ENCODE measurements around the gene P2RY2. TPM values are rescaled to one million over a fixed set of nuclear protein-coding genes. Genes with fewer than 3 reads are reported as not detected.

Gene P2RY2
- polyA plus RNA-seq, 1 donor from 2014 or later, result not detected

DNA sequence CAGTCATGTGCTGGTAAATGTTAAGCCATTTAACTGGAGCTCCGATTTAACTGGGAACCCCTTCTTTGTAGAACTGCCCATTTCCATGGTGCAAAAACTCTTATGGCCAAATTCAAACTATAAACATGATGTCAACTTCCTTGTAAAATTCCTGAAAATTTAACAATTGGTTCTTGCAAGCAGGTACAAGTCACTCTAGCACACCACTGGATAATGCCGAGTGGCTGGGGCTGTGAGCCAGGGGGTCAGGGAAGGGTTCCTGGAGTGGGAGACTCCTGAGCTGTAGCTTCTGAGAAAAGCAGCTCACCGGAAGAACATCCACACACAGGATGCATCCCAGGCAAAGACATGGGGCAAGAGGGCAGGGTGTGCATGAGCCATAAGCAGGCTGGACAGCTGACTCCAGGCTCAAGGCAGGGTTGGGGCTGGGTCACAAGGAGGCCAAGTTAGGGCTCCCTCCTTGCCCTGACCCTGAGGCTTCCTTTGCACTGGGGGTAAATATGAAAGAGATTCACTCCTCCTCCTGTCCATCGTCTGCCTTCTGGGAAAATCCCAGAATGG, 18.2 kb downstream of the P2RY2 start:
- Histone ChIP-seq H3F3A (ENCODE audit: insufficient read depth, low read length, poor library complexity, severe bottlenecking) (no peaks in the 10 kb centered on the region), H3K36me3 (ENCODE audit: insufficient read depth, low read length) (no peaks in the 10 kb centered on the region), H3K4me2 (ENCODE audit: low read length) (no peak overlapping the region), H3K27me3 (ENCODE audit: insufficient read depth, low read depth, low read length) (no peaks in the 10 kb centered on the region), H4K20me1 (ENCODE audit: insufficient read depth) (no peaks in the 10 kb centered on the region), H3K79me2 (replicated peaks; ENCODE audit: insufficient read depth, low read length) (no peaks in the 10 kb centered on the region), H3K9ac (ENCODE audit: low read length) (no peak overlapping the region), H3K9me2 (ENCODE audit: insufficient read depth, low read length) (no peaks in the 10 kb centered on the region), H3K4me3 (ENCODE audit: low read length) (no peak overlapping the region), H3K9me3 (ENCODE audit: low read length) (no peaks in the 10 kb centered on the region), H2AFZ (ENCODE audit: low read depth, low read length) (no peak overlapping the region), H3K27ac (ENCODE audit: low read length) (no peak overlapping the region)
- TF ChIP-seq EZH2 (IDR thresholded peaks at IDR 0.05; ENCODE audit: borderline replicate concordance, insufficient read depth, low read length, poor library complexity, severe bottlenecking) (no peak), SMC3 (conservative IDR thresholded peaks at IDR 0.05; ENCODE audit: poor library complexity) (no peak), MXI1 (conservative IDR thresholded peaks at IDR 0.05; ENCODE audit: poor library complexity, severe bottlenecking) (no peak), RAD21 (conservative IDR thresholded peaks at IDR 0.05) (no peak), TAF1 (IDR thresholded peaks at IDR 0.05; ENCODE audit: low read depth) (no peak), POLR2AphosphoS5 (IDR thresholded peaks at IDR 0.05) (no peak), EP300 (conservative IDR thresholded peaks at IDR 0.05; ENCODE audit: poor library complexity, severe bottlenecking) (no peak)
- TF ChIP-seq, protein P1, sequence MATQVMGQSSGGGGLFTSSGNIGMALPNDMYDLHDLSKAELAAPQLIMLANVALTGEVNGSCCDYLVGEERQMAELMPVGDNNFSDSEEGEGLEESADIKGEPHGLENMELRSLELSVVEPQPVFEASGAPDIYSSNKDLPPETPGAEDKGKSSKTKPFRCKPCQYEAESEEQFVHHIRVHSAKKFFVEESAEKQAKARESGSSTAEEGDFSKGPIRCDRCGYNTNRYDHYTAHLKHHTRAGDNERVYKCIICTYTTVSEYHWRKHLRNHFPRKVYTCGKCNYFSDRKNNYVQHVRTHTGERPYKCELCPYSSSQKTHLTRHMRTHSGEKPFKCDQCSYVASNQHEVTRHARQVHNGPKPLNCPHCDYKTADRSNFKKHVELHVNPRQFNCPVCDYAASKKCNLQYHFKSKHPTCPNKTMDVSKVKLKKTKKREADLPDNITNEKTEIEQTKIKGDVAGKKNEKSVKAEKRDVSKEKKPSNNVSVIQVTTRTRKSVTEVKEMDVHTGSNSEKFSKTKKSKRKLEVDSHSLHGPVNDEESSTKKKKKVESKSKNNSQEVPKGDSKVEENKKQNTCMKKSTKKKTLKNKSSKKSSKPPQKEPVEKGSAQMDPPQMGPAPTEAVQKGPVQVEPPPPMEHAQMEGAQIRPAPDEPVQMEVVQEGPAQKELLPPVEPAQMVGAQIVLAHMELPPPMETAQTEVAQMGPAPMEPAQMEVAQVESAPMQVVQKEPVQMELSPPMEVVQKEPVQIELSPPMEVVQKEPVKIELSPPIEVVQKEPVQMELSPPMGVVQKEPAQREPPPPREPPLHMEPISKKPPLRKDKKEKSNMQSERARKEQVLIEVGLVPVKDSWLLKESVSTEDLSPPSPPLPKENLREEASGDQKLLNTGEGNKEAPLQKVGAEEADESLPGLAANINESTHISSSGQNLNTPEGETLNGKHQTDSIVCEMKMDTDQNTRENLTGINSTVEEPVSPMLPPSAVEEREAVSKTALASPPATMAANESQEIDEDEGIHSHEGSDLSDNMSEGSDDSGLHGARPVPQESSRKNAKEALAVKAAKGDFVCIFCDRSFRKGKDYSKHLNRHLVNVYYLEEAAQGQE (IDR thresholded peaks at IDR 0.05; ENCODE audit: borderline replicate concordance), result no peak
- TF ChIP-seq, protein P2, sequence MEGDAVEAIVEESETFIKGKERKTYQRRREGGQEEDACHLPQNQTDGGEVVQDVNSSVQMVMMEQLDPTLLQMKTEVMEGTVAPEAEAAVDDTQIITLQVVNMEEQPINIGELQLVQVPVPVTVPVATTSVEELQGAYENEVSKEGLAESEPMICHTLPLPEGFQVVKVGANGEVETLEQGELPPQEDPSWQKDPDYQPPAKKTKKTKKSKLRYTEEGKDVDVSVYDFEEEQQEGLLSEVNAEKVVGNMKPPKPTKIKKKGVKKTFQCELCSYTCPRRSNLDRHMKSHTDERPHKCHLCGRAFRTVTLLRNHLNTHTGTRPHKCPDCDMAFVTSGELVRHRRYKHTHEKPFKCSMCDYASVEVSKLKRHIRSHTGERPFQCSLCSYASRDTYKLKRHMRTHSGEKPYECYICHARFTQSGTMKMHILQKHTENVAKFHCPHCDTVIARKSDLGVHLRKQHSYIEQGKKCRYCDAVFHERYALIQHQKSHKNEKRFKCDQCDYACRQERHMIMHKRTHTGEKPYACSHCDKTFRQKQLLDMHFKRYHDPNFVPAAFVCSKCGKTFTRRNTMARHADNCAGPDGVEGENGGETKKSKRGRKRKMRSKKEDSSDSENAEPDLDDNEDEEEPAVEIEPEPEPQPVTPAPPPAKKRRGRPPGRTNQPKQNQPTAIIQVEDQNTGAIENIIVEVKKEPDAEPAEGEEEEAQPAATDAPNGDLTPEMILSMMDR (IDR thresholded peaks at IDR 0.05; ENCODE audit: poor library complexity, severe bottlenecking), result no peak

DNA sequence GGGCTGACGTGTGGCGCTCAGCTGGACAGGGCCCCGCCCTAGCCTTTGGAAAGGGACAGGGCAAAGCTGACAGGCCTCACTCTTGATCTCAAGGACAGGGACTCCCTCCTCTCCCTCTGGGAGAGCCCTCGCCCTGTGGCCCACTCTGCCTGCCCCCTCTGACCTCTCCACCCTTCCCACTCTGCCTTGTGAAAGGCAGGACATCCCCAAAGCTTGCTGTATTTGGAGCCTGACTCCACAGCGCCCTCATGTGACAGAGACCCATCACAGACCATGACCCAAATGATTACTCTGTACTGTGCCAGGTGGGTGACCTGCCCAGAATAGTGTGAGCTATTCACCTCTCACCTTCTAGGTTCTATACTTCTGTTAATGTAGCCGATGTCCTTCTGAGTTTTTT, 18.8 kb downstream of the P2RY2 start:
- H4K20me1 ChIP-seq (ENCODE audit: insufficient read depth), result no peaks in the 10 kb centered on the region
- no peaks in the 10 kb centered on the region for H3K79me2 ChIP-seq (replicated peaks; ENCODE audit: insufficient read depth, low read length)
- H3F3A ChIP-seq (ENCODE audit: insufficient read depth, low read length, poor library complexity, severe bottlenecking), result no peaks in the 10 kb centered on the region
- H2AFZ ChIP-seq (ENCODE audit: low read depth, low read length), result no peak overlapping the region
- no peak overlapping the region for H3K27ac ChIP-seq (ENCODE audit: low read length)
- no peaks in the 10 kb centered on the region for H3K27me3 ChIP-seq (ENCODE audit: insufficient read depth, low read depth, low read length)
- TF ChIP-seq, protein P1 (IDR thresholded peaks at IDR 0.05; ENCODE audit: borderline replicate concordance), result no peak
- TF ChIP-seq POLR2AphosphoS5 (IDR thresholded peaks at IDR 0.05), result no peak
- no peak for TF ChIP-seq EZH2 (IDR thresholded peaks at IDR 0.05; ENCODE audit: borderline replicate concordance, insufficient read depth, low read length, poor library complexity, severe bottlenecking)
- no peak for TF ChIP-seq MXI1 (conservative IDR thresholded peaks at IDR 0.05; ENCODE audit: poor library complexity, severe bottlenecking)
- no peak for TF ChIP-seq RAD21 (conservative IDR thresholded peaks at IDR 0.05)
- TF ChIP-seq, protein P2 (IDR thresholded peaks at IDR 0.05; ENCODE audit: poor library complexity, severe bottlenecking), result no peak
- no peak for TF ChIP-seq SMC3 (conservative IDR thresholded peaks at IDR 0.05; ENCODE audit: poor library complexity)
- no peak for TF ChIP-seq EP300 (conservative IDR thresholded peaks at IDR 0.05; ENCODE audit: poor library complexity, severe bottlenecking)
- TF ChIP-seq TAF1 (IDR thresholded peaks at IDR 0.05; ENCODE audit: low read depth), result no peak
- no peaks in the 10 kb centered on the region for H3K9me2 ChIP-seq (ENCODE audit: insufficient read depth, low read length)
- H3K4me3 ChIP-seq (ENCODE audit: low read length), result no peak overlapping the region
- H3K9me3 ChIP-seq (ENCODE audit: low read length), result no peaks in the 10 kb centered on the region
- no peaks in the 10 kb centered on the region for H3K36me3 ChIP-seq (ENCODE audit: insufficient read depth, low read length)
- H3K4me2 ChIP-seq (ENCODE audit: low read length), result no peak overlapping the region
- no peak overlapping the region for H3K9ac ChIP-seq (ENCODE audit: low read length)
